ENCODE measurements around the gene MRPL40. TPM values are rescaled to one million over a fixed set of nuclear protein-coding genes. Genes with fewer than 3 reads are reported as not detected.

Gene MRPL40
- total RNA-seq, 2 experiments from 2014 or later = 10.7 to 11.3 TPM

DNA sequence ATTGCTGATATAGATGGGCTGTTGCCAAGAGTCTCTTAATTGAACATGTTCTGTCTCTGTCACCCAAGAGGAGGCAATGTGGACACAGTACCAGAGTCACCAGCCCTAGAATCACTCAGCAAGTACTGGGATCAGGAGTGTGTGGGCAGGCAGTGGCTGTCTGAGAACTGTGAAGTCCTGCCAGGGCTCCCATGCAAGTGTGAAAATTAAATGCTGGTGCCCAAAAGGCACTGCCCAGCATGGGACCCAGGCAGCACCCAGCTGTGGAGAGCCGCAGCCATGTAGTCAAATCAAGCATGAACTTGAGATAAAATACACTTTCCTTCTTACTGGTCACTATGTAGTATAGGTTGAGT lies 20.7 kb upstream of the MRPL40 start:
- Mint-ChIP-seq H3K9me3 (no peaks in the 10 kb centered on the region), H3K27ac (no peak overlapping the region), H3K4me1 (ENCODE audit: low read depth) (peaks cover 32% of the 10 kb centered on the region), H3K36me3 (ENCODE audit: low read depth) (peaks cover 49% of the 10 kb centered on the region), H3K4me3 (no peak overlapping the region), H3K27me3 (no peaks in the 10 kb centered on the region)
- H3K4me1 ChIP-seq (ENCODE audit: insufficient read depth, low read length) = peaks cover 9% of the 10 kb centered on the region
- H3K9me3 ChIP-seq (ENCODE audit: control insufficient read depth in 1 of 2, insufficient read depth in 1 of 2, low read length in 2 of 2) = no peaks in the 10 kb centered on the region
- peak in 1 of 14 experiments; percentile 25 for DNase-seq
- peaks cover 42% of the 10 kb centered on the region for H3K36me3 ChIP-seq (ENCODE audit: insufficient read depth, low read length)
- H3K4me3 ChIP-seq (ENCODE audit: low read length) = no peak overlapping the region
- POLR2A ChIA-PET = interaction anchor here (1.2 kb wide), 1 partner anchor 9 kb away, joined by 3 read pairs; no protein-coding TSS in a partner anchor
- TF ChIP-seq, protein P1, sequence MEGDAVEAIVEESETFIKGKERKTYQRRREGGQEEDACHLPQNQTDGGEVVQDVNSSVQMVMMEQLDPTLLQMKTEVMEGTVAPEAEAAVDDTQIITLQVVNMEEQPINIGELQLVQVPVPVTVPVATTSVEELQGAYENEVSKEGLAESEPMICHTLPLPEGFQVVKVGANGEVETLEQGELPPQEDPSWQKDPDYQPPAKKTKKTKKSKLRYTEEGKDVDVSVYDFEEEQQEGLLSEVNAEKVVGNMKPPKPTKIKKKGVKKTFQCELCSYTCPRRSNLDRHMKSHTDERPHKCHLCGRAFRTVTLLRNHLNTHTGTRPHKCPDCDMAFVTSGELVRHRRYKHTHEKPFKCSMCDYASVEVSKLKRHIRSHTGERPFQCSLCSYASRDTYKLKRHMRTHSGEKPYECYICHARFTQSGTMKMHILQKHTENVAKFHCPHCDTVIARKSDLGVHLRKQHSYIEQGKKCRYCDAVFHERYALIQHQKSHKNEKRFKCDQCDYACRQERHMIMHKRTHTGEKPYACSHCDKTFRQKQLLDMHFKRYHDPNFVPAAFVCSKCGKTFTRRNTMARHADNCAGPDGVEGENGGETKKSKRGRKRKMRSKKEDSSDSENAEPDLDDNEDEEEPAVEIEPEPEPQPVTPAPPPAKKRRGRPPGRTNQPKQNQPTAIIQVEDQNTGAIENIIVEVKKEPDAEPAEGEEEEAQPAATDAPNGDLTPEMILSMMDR (IDR thresholded peaks at IDR 0.05) = no peak
- H3K27ac ChIP-seq (ENCODE audit: low read depth in 1 of 2, low read length in 2 of 2) = no peak overlapping the region
- CTCF ChIA-PET = no interaction called here
- ATAC-seq (ENCODE audit: poor library complexity) = no peak
- H3K27me3 ChIP-seq (ENCODE audit: control insufficient read depth in 1 of 2, insufficient read depth in 2 of 2, low read length in 2 of 2) = no peaks in the 10 kb centered on the region
- intact Hi-C loops (cut with DNase I, micrococcal nuclease) = no loop called here

DNA sequence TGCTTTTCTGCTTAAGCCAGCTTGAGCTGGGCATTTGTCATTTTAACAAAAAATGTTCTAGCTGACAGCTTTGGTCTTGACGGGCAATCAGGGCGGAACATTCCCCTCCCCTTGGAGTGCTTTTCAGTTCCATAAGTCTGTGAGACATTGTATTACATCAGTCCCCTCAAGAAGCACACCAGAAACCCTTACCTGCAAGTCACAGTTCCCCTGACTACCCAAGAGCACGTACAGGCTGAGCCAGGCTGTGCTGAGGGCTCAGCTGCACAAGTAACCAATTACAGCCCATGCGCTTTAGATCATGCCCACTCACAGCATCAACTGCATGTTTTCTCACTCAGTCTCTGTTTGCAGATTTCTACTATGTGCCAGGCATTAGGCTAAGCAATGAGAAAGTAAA lies 19.9 kb upstream of the MRPL40 start:
- Histone ChIP-seq H3K27ac (ENCODE audit: low read depth in 1 of 2, low read length in 2 of 2) (no peak overlapping the region), H3K4me1 (ENCODE audit: insufficient read depth, low read length) (peaks cover 13% of the 10 kb centered on the region), H3K36me3 (ENCODE audit: insufficient read depth, low read length) (peaks cover 34% of the 10 kb centered on the region), H3K4me3 (ENCODE audit: low read length) (no peak overlapping the region), H3K9me3 (ENCODE audit: control insufficient read depth in 1 of 2, insufficient read depth in 1 of 2, low read length in 2 of 2) (no peaks in the 10 kb centered on the region), H3K27me3 (ENCODE audit: control insufficient read depth in 1 of 2, insufficient read depth in 2 of 2, low read length in 2 of 2) (no peaks in the 10 kb centered on the region)
- Mint-ChIP-seq H3K9me3 (no peaks in the 10 kb centered on the region), H3K27ac (no peak overlapping the region), H3K36me3 (ENCODE audit: low read depth) (peaks cover 40% of the 10 kb centered on the region), H3K27me3 (no peaks in the 10 kb centered on the region), H3K4me1 (ENCODE audit: low read depth) (peaks cover 32% of the 10 kb centered on the region), H3K4me3 (no peak overlapping the region)
- intact Hi-C loops (cut with DNase I, micrococcal nuclease) = no loop called here
- POLR2A ChIA-PET = interaction anchor here (1.2 kb wide), 1 partner anchor 8 kb away, joined by 3 read pairs; no protein-coding TSS in a partner anchor
- CTCF ChIA-PET = no interaction called here
- no peak for ATAC-seq (ENCODE audit: poor library complexity)
- DNase-seq = no peak
- TF ChIP-seq, protein P1 (IDR thresholded peaks at IDR 0.05) = no peak

DNA sequence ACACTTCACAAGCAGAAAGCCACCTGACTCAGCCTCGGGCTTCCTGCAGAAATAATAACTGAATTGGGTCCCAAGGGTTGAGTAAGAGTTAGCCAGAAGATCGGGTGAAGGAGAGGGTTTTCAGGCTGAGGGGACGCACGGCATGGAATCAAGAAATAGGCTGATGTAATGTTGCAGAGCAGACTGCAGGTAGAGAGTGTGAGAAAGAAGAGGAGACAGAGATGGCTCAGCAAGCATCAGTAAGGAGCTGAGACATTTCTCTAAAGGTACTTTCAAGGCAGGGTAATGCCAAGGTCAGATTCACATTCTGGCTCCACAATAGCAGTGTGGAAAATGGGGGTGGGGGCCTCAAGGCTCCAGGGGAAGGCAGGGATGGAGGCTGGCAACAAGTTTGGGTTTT lies 19.4 kb upstream of the MRPL40 start:
- Histone ChIP-seq H3K9me3 (ENCODE audit: control insufficient read depth in 1 of 2, insufficient read depth in 1 of 2, low read length in 2 of 2) (no peaks in the 10 kb centered on the region), H3K4me1 (ENCODE audit: insufficient read depth, low read length) (peaks cover 13% of the 10 kb centered on the region), H3K27ac (ENCODE audit: low read depth in 1 of 2, low read length in 2 of 2) (no peak overlapping the region), H3K27me3 (ENCODE audit: control insufficient read depth in 1 of 2, insufficient read depth in 2 of 2, low read length in 2 of 2) (no peaks in the 10 kb centered on the region), H3K36me3 (ENCODE audit: insufficient read depth, low read length) (peaks cover 29% of the 10 kb centered on the region), H3K4me3 (ENCODE audit: low read length) (no peak overlapping the region)
- no peaks in the 10 kb centered on the region for H3K27me3 Mint-ChIP-seq
- H3K36me3 Mint-ChIP-seq (ENCODE audit: low read depth) = peaks cover 36% of the 10 kb centered on the region
- no peak overlapping the region for H3K27ac Mint-ChIP-seq
- peaks cover 35% of the 10 kb centered on the region for H3K4me1 Mint-ChIP-seq (ENCODE audit: low read depth)
- ChIA-PET POLR2A (interaction anchor here (1.2 kb wide), 1 partner anchor 8 kb away, joined by 3 read pairs; no protein-coding TSS in a partner anchor), CTCF (no interaction called here)
- intact Hi-C loops (cut with DNase I, micrococcal nuclease) = no loop called here
- TF ChIP-seq, protein P1 (IDR thresholded peaks at IDR 0.05) = no peak
- ATAC-seq (ENCODE audit: poor library complexity) (no peak), DNase-seq (peak in 1 of 14 experiments; percentile 7)
- no peak overlapping the region for H3K4me3 Mint-ChIP-seq
- H3K9me3 Mint-ChIP-seq = no peaks in the 10 kb centered on the region
